ENCODE measurements around the gene TOR1B.
"Not testable (repeated sequence)": the region's sequence is repeated elsewhere in the genome, so short reads cannot be mapped to it uniquely, and the experiment has no call there.

TOR1B gene

DNA sequence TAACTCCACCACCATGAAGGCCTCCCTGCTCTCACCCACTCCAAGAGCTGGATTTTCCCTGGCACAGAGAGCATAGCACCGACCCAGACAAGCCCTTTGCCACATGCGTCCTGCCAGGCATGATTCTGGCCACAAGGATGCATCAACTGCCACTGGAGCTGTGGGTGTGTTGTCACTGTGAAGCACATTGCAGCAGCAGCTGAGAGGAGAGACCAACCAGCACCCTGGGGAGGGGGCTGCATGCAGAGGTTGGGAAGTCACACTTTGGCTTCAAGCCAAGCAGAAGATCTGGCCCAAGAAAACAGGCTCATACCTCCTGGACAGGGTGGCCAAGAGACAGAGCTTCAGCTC lies 27.6 kb upstream of the TOR1B start:
- peak; percentile 20 for DNase-seq (ENCODE audit: low read depth)
- H3K4me3 ChIP-seq (ENCODE audit: low read depth, low read length): no peak overlapping the region
- no peak for TF ChIP-seq MYC (IDR thresholded peaks at IDR 0.05; ENCODE audit: low read depth, low read length)
- TF ChIP-seq CTCF (IDR thresholded peaks at IDR 0.05; ENCODE audit: low read depth, low read length): no peak
- no peak for TF ChIP-seq POLR2A (IDR thresholded peaks at IDR 0.05; ENCODE audit: extremely low read depth, insufficient read length)
- no peak for TF ChIP-seq MAX (IDR thresholded peaks at IDR 0.05; ENCODE audit: low read depth, low read length)

DNA sequence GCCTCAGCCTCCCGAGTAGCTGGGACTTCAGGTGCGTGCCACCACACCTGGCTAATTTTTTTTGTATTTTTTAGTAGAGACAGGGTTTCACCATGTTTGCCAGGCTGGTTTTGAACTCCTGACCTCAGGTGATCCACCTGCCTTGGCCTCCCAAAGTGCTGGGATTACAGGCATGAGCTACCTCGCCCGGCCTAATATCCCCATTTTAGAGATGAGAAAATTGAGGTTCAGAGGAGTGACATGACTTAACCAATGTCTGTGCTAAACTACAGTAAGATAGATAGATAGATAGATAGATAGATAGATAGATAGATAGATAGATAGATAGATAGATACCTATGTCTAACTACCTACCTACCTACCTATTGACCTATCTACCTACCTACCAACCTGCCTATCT lies 26.9 kb upstream of the TOR1B start:
- not testable (repeated sequence) for DNase-seq (ENCODE audit: low read depth); H3K4me3 ChIP-seq (ENCODE audit: low read depth, low read length)

- DNase-seq (ENCODE audit: low read depth): peak; percentile 16
- H3K4me3 ChIP-seq (ENCODE audit: low read depth, low read length): no peak overlapping the region
- no peak for TF ChIP-seq CTCF (IDR thresholded peaks at IDR 0.05; ENCODE audit: low read depth, low read length)
- no peak for TF ChIP-seq MAX (IDR thresholded peaks at IDR 0.05; ENCODE audit: low read depth, low read length)
- no peak for TF ChIP-seq POLR2A (IDR thresholded peaks at IDR 0.05; ENCODE audit: extremely low read depth, insufficient read length)
- TF ChIP-seq MYC (IDR thresholded peaks at IDR 0.05; ENCODE audit: low read depth, low read length): no peak
Observed at GRCh38 chr9:129776566-129776937, 26.4 kb upstream of the TOR1B start.

GRCh38 chr9:129776938-129777768 lies 25.8 kb upstream of the TOR1B start:
- H3K4me3 ChIP-seq (ENCODE audit: low read depth, low read length): no peak overlapping the region
- TF ChIP-seq POLR2A (IDR thresholded peaks at IDR 0.05; ENCODE audit: extremely low read depth, insufficient read length) (no peak), MAX (IDR thresholded peaks at IDR 0.05; ENCODE audit: low read depth, low read length) (peak; percentile 14; the same call in 1 of the 2 replicates), MYC (IDR thresholded peaks at IDR 0.05; ENCODE audit: low read depth, low read length) (peak; percentile 36)
- peak; percentile 99 for DNase-seq (ENCODE audit: low read depth)

DNA sequence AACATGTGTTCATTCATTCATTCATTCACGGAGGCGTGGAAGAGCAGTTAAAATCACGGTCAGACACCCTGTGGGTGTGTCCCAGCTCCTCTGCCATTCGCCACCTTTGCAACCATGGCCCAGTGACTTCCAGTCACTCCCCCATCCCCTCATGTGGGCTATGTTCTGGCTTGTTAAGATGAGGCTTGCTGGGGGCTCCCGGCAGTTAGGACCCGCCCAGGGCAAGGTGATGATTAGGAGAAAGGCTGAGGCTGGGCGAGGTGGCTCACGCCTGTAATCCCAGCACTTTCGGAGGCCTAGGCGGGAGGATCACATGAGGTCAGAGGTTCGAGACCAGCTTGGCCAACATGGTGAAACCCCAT lies 25.2 kb upstream of the TOR1B start:
- H3K4me3 ChIP-seq (ENCODE audit: low read depth, low read length): no peak overlapping the region
- TF ChIP-seq POLR2A (IDR thresholded peaks at IDR 0.05; ENCODE audit: extremely low read depth, insufficient read length): no peak
- no peak for TF ChIP-seq CTCF (IDR thresholded peaks at IDR 0.05; ENCODE audit: low read depth, low read length)
- no peak for TF ChIP-seq MYC (IDR thresholded peaks at IDR 0.05; ENCODE audit: low read depth, low read length)
- no peak for DNase-seq (ENCODE audit: low read depth)

DNA sequence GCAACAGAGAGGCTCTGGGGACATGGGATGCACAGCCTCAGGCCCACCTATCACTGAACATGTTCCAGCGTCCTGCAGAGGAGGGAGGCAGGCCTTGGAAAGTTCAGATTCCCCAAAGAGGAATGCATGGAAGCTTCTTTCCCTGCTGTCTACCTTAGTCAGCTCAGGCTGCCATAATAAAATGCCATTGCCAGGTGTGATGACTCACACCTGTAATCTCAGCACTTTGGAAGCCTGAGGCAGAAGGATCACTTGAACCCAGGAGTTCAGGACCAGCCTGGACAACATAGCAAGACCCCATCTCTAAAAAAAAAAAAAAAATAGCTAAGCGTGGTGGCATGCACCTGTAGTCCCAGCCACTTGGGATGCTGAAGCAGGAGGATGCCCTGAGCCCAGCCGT lies 24.5 kb upstream of the TOR1B start:
- DNase-seq (ENCODE audit: low read depth): no peak
- TF ChIP-seq CTCF (IDR thresholded peaks at IDR 0.05; ENCODE audit: low read depth, low read length): no peak
- no peak for TF ChIP-seq POLR2A (IDR thresholded peaks at IDR 0.05; ENCODE audit: extremely low read depth, insufficient read length)
- no peak for TF ChIP-seq MYC (IDR thresholded peaks at IDR 0.05; ENCODE audit: low read depth, low read length)
- TF ChIP-seq MAX (IDR thresholded peaks at IDR 0.05; ENCODE audit: low read depth, low read length): no peak
- no peak overlapping the region for H3K4me3 ChIP-seq (ENCODE audit: low read depth, low read length)

All from NB4 (cell line).